HUES64 (cell line): ENCODE results near the gene CLIP4.
A peak's percentile ranks its signal among the peaks of the same experiment; 100 is the strongest.
"Not testable (repeated sequence)": the region's sequence is repeated elsewhere in the genome, so short reads cannot be mapped to it uniquely, and the experiment has no call there.

Experiments used
- H3K27ac ChIP-seq: 2 replicates; pipeline ENCODE4 v1.7.0; 2013; ENCODE audit warnings: low read depth, low read length, inconsistent platforms
- H3K27me3 ChIP-seq: 2 replicates; pipeline ENCODE4 v1.6.1; 2013; ENCODE audit warnings: mild to moderate bottlenecking, low read length; ENCODE audit not compliant: insufficient read depth
- H3K36me3 ChIP-seq: 2 replicates; pipeline ENCODE4 v1.6.1; 2013; ENCODE audit warnings: mild to moderate bottlenecking, low read length; ENCODE audit not compliant: insufficient read depth
- H3K4me1 ChIP-seq: 2 replicates; pipeline ENCODE4 v1.6.1; 2013; ENCODE audit warnings: mild to moderate bottlenecking, low read length, moderate library complexity; ENCODE audit not compliant: insufficient read depth
- H3K4me3 ChIP-seq: 2 replicates; pipeline ENCODE4 v1.5.1; 2013; ENCODE audit warnings: mild to moderate bottlenecking, low read length, moderate library complexity
- H3K9ac ChIP-seq: 2 replicates; pipeline ENCODE4 v1.6.1; 2013; ENCODE audit warnings: mild to moderate bottlenecking, low read depth, low read length
- H3K9me3 ChIP-seq: 2 replicates; pipeline ENCODE4 v1.6.1; 2013; ENCODE audit warnings: low read depth, low read length; ENCODE audit not compliant: insufficient read depth
- WGBS: fragments of 150-250, 120-280 bp; methylation state at CpG from one replicate; pipeline ENCODE4 v1.1.7; 2013; ENCODE audit warnings: missing lambda C conversion rate; 5-methylcytosine and 5-hydroxymethylcytosine counted together

CLIP4 gene

GRCh38 chr2:29106256-29106655, 9.0 kb upstream of the CLIP4 start:
- H3K27me3 ChIP-seq = peaks cover 2% of the 10 kb centered on the region
- no peaks in the 10 kb centered on the region for H3K36me3 ChIP-seq
- 0 out of 2 replicates have a peak, but pooled peaks cover 4% of the 10 kb centered on the region for H3K4me1 ChIP-seq
- no peak overlapping the region for H3K27ac ChIP-seq
- no peak overlapping the region for H3K9ac ChIP-seq
- no peaks in the 10 kb centered on the region for H3K9me3 ChIP-seq
- 76% methylated on average over 3 of the region's 3 CpGs for WGBS
- no peak overlapping the region for H3K4me3 ChIP-seq

- no peaks in the 10 kb centered on the region for H3K9me3 ChIP-seq
- H3K36me3 ChIP-seq = no peaks in the 10 kb centered on the region
- whole genome bisulfite sequencing = 78% methylated on average over 2 of the region's 2 CpGs
- H3K4me1 ChIP-seq = 0 out of 2 replicates have a peak, but pooled peaks cover 4% of the 10 kb centered on the region
- H3K27ac ChIP-seq = no peak overlapping the region
- H3K27me3 ChIP-seq = peaks cover 10% of the 10 kb centered on the region
- no peak overlapping the region for H3K4me3 ChIP-seq
- H3K9ac ChIP-seq = no peak overlapping the region
Measured at GRCh38 chr2:29106980-29107388, 8.2 kb upstream of the CLIP4 start.

- H3K36me3 ChIP-seq, H3K27ac ChIP-seq, H3K4me1 ChIP-seq, H3K9ac ChIP-seq, H3K9me3 ChIP-seq, H3K4me3 ChIP-seq: not testable (repeated sequence)
- peaks cover 15% of the 10 kb centered on the region for H3K27me3 ChIP-seq
- WGBS = 90% methylated on average over 3 of the region's 3 CpGs
Measured at GRCh38 chr2:29107547-29107946, 7.7 kb upstream of the CLIP4 start.

- peaks cover 22% of the 10 kb centered on the region for H3K27me3 ChIP-seq
- H3K36me3 ChIP-seq = no peaks in the 10 kb centered on the region
- no peak overlapping the region for H3K4me3 ChIP-seq
- no peak overlapping the region for H3K27ac ChIP-seq
- H3K9ac ChIP-seq = no peak overlapping the region
- 0 out of 2 replicates have a peak, but pooled peaks cover 4% of the 10 kb centered on the region for H3K4me1 ChIP-seq
- 97% methylated on average over 8 of the region's 8 CpGs for WGBS
- no peaks in the 10 kb centered on the region for H3K9me3 ChIP-seq
Measured at GRCh38 chr2:29108225-29108624, 7.0 kb upstream of the CLIP4 start.

- Histone ChIP-seq H3K36me3 (no peaks in the 10 kb centered on the region), H3K27me3 (peaks cover 32% of the 10 kb centered on the region), H3K27ac (no peak overlapping the region), H3K4me1 (0 out of 2 replicates have a peak, but pooled peaks cover 4% of the 10 kb centered on the region), H3K9ac (no peak overlapping the region), H3K9me3 (no peaks in the 10 kb centered on the region), H3K4me3 (no peak overlapping the region)
- 97% methylated on average over 2 of the region's 2 CpGs for WGBS
Measured at GRCh38 chr2:29109246-29109645, 6.0 kb upstream of the CLIP4 start.

- Histone ChIP-seq H3K9me3 (no peaks in the 10 kb centered on the region), H3K4me3 (no peak overlapping the region), H3K9ac (no peak overlapping the region), H3K27me3 (peaks cover 49% of the 10 kb centered on the region), H3K36me3 (no peaks in the 10 kb centered on the region), H3K27ac (no peak overlapping the region), H3K4me1 (0 out of 2 replicates have a peak, but pooled peaks cover 4% of the 10 kb centered on the region)
- 96% methylated on average over 4 of the region's 4 CpGs for WGBS
Measured at GRCh38 chr2:29110916-29111535, 4.2 kb upstream of the CLIP4 start.

GRCh38 chr2:29112379-29112778, 2.8 kb upstream of the CLIP4 start:
- H3K4me3 ChIP-seq = no peak overlapping the region
- no peak overlapping the region for H3K9ac ChIP-seq
- H3K36me3 ChIP-seq = no peaks in the 10 kb centered on the region
- H3K4me1 ChIP-seq = no peaks in the 10 kb centered on the region
- H3K9me3 ChIP-seq = no peaks in the 10 kb centered on the region
- no peak overlapping the region for H3K27ac ChIP-seq
- H3K27me3 ChIP-seq = peaks cover 62% of the 10 kb centered on the region

GRCh38 chr2:29113027-29113686, 2.1 kb upstream of the CLIP4 start:
- 88% methylated on average over 5 of the region's 5 CpGs for WGBS
- Histone ChIP-seq H3K4me3 (no peak overlapping the region), H3K27ac (no peak overlapping the region), H3K9ac (no peak overlapping the region), H3K36me3 (no peaks in the 10 kb centered on the region), H3K9me3 (no peaks in the 10 kb centered on the region), H3K27me3 (peaks cover 70% of the 10 kb centered on the region), H3K4me1 (no peaks in the 10 kb centered on the region)

GRCh38 chr2:29113891-29114321, 1.3 kb upstream of the CLIP4 start:
- Histone ChIP-seq H3K9me3 (no peaks in the 10 kb centered on the region), H3K27me3 (peaks cover 72% of the 10 kb centered on the region), H3K4me3 (no peak overlapping the region), H3K27ac (no peak overlapping the region), H3K36me3 (no peaks in the 10 kb centered on the region), H3K9ac (no peak overlapping the region), H3K4me1 (no peaks in the 10 kb centered on the region)
- 82% methylated on average over 4 of the region's 4 CpGs for WGBS

- peaks cover 78% of the 10 kb centered on the region for H3K27me3 ChIP-seq
- 87% methylated on average over 10 of the region's 10 CpGs for WGBS
- H3K4me1 ChIP-seq = no peaks in the 10 kb centered on the region
- H3K9me3 ChIP-seq = no peaks in the 10 kb centered on the region
- no peak overlapping the region for H3K9ac ChIP-seq
- no peaks in the 10 kb centered on the region for H3K36me3 ChIP-seq
- H3K4me3 ChIP-seq = peak overlapping the region; percentile 60; the same call in 1 of the 2 replicates
- H3K27ac ChIP-seq = no peak overlapping the region
Measured at GRCh38 chr2:29114586-29114945, 649 bp upstream of the CLIP4 start.

GRCh38 chr2:29115797-29116781, 874 bp downstream of the CLIP4 start:
- Histone ChIP-seq H3K36me3 (no peaks in the 10 kb centered on the region), H3K4me1 (no peaks in the 10 kb centered on the region), H3K27me3 (peaks cover 86% of the 10 kb centered on the region), H3K9ac (no peak overlapping the region), H3K9me3 (no peaks in the 10 kb centered on the region), H3K27ac (no peak overlapping the region), H3K4me3 (peak overlapping the region; percentile 60)
- WGBS = 26% methylated on average over 53 of the region's 53 CpGs
